ENCODE results near the gene FN3KRP.

The FN3KRP gene

DNA sequence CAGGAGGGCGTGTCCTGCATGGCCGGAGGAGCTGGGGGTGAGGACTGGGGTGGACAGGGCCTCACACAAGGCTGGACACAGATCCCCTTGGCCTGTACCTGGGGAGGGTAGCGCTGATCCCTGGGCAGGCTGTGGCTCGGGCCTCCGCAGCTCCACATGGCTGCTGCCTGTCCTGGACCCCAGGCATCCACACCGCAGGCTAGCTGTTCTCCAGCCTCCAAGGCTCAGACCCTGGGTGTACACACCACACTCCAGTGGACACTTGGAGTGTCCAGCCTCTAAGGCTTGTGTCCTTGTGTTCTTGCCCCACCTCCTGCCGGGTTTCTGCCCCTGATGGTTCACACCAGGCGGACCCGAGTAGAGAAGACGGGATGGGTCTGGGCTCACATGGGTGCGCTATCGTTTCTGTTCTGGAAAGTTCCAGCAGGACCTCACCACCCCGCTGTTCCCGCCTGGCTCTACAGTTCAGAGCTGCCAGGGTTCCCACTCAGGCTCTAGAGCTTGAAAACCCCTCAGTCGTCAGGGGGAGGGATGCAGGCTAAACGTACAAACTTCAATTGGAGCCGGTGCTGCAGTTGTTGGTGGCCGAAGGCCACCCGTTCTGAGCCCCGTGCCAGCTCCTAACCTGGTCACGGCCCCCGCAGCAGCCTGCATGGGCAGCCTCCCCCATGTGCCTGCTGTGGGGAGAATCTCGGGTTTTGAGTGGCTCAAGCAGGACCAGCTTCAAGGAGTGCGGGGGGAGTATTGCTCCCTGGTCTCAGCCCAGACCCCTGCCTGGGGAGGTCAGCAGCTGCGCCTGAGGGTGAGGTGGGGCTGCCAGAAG is 6.6 kb upstream of the FN3KRP start:
- WGBS, 2 experiments, result 94 to 95% methylated on average over 25 of the region's 25 CpGs
- H3K27ac ChIP-seq (ENCODE audit: insufficient read depth, low read depth, low read length, poor library complexity, severe bottlenecking), result no peak overlapping the region
- no peaks in the 10 kb centered on the region for H3K4me1 ChIP-seq (ENCODE audit: control insufficient read depth, insufficient read depth, low read length)
- H3K4me3 ChIP-seq (ENCODE audit: insufficient read depth, low read depth, low read length), result no peak overlapping the region
- H3K36me3 ChIP-seq (ENCODE audit: control insufficient read depth, insufficient read depth, low read length), result no peaks in the 10 kb centered on the region
- no peaks in the 10 kb centered on the region for H3K27me3 ChIP-seq (ENCODE audit: control insufficient read depth, insufficient read depth, low read length, poor library complexity, severe bottlenecking)
- no peaks in the 10 kb centered on the region for H3K9me3 ChIP-seq (ENCODE audit: control insufficient read depth, low read length)

DNA sequence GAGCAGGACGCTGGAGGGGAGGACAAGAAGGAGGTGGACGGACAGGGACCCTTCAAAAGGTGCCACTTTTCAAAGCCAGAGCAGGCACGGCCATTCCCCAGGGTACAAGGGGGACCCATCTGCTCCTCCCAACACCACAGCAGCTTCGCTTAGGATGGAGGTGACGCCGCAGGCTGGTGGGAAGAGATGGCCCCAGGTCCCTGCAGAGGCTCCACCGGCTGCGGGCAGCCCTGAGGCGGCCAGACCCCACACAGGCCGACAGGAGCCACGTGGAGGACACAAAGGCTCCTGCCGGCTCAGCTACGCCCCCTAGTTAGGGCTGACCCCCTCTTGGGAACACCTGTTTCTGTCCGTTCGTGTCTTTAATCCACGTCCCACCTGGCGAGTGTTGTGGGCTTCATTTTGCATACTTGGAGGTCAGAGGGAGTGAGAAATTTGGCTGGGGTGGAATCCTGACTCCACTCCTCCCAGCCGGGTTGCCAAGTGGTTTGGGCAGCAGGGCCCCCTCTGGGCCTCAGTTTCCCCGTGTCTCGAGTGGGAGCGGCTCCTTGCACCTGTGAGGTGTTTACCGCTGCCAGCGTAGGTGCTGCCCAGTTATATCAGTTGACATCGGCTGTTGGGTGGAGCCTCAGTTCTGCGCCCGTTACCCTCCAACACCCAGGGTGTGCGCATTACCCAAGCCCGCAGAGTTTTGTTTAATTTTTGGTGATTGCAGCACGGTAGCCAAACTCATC is 5.8 kb upstream of the FN3KRP start:
- H3K4me3 ChIP-seq (ENCODE audit: insufficient read depth, low read depth, low read length), result no peak overlapping the region
- H3K9me3 ChIP-seq (ENCODE audit: control insufficient read depth, low read length), result no peaks in the 10 kb centered on the region
- peaks cover 3% of the 10 kb centered on the region for H3K27me3 ChIP-seq (ENCODE audit: control insufficient read depth, insufficient read depth, low read length, poor library complexity, severe bottlenecking)
- no peaks in the 10 kb centered on the region for H3K36me3 ChIP-seq (ENCODE audit: control insufficient read depth, insufficient read depth, low read length)
- no peaks in the 10 kb centered on the region for H3K4me1 ChIP-seq (ENCODE audit: control insufficient read depth, insufficient read depth, low read length)
- no peak overlapping the region for H3K27ac ChIP-seq (ENCODE audit: insufficient read depth, low read depth, low read length, poor library complexity, severe bottlenecking)
- 83 to 86% methylated on average over 29 of the region's 29 CpGs for WGBS, 2 experiments

- Histone ChIP-seq H3K9me3 (ENCODE audit: control insufficient read depth, low read length) (no peaks in the 10 kb centered on the region), H3K36me3 (ENCODE audit: control insufficient read depth, insufficient read depth, low read length) (no peaks in the 10 kb centered on the region), H3K27me3 (ENCODE audit: control insufficient read depth, insufficient read depth, low read length, poor library complexity, severe bottlenecking) (peaks cover 6% of the 10 kb centered on the region), H3K4me3 (ENCODE audit: insufficient read depth, low read depth, low read length) (no peak overlapping the region), H3K27ac (ENCODE audit: insufficient read depth, low read depth, low read length, poor library complexity, severe bottlenecking) (no peak overlapping the region), H3K4me1 (ENCODE audit: control insufficient read depth, insufficient read depth, low read length) (peaks cover 7% of the 10 kb centered on the region)
- 90 to 91% methylated on average over 35 of the region's 35 CpGs for WGBS, 2 experiments
These were observed 3.3 kb upstream of the FN3KRP start for GRCh38 chr17:82713071-82713723.

DNA sequence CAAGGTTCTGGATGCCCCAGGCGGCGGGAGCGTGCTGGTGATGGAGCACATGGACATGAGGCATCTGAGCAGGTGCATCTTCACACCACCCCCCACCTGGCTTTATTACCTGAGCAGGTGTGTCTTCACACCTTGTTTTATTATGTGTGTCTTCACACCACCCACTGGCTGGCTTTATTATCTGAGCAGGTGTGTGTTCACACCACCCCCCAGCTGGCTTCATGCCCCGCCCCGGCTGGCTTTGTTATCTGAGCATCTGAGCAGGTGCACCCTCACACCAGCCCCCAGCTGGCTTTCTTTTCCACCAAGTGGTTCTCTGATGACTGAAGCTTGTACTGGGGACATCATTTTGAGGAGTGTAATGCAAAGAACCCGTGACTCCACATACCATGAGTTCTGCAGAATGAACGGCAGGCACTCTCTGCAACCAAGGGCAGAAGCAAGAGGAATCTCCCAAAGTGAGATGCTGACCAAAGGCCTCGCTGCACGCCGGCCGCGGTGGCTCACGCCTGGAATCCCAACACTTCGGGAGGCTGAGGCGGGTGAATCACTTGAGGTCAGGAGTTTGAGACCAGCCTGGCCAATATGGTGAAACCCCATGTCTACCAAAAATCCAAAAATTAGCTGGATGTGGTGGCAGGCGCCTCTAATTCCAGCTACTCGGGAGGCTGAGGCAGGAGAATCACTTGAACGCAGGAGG is 2.6 kb downstream of the FN3KRP start:
- no peaks in the 10 kb centered on the region for H3K9me3 ChIP-seq (ENCODE audit: control insufficient read depth, low read length)
- H3K4me3 ChIP-seq (ENCODE audit: insufficient read depth, low read depth, low read length), result no peak overlapping the region
- peaks cover 7% of the 10 kb centered on the region for H3K4me1 ChIP-seq (ENCODE audit: control insufficient read depth, insufficient read depth, low read length)
- peaks cover 15% of the 10 kb centered on the region for H3K36me3 ChIP-seq (ENCODE audit: control insufficient read depth, insufficient read depth, low read length)
- 93 to 95% methylated on average over 18 of the region's 18 CpGs for WGBS, 2 experiments
- peaks cover 6% of the 10 kb centered on the region for H3K27me3 ChIP-seq (ENCODE audit: control insufficient read depth, insufficient read depth, low read length, poor library complexity, severe bottlenecking)
- no peak overlapping the region for H3K27ac ChIP-seq (ENCODE audit: insufficient read depth, low read depth, low read length, poor library complexity, severe bottlenecking)

GRCh38 chr17:82720204-82720603 is 3.7 kb downstream of the FN3KRP start:
- no peaks in the 10 kb centered on the region for H3K9me3 ChIP-seq (ENCODE audit: control insufficient read depth, low read length)
- peaks cover 7% of the 10 kb centered on the region for H3K4me1 ChIP-seq (ENCODE audit: control insufficient read depth, insufficient read depth, low read length)
- 96% methylated on average over 19 of the region's 19 CpGs for WGBS, 2 experiments

DNA sequence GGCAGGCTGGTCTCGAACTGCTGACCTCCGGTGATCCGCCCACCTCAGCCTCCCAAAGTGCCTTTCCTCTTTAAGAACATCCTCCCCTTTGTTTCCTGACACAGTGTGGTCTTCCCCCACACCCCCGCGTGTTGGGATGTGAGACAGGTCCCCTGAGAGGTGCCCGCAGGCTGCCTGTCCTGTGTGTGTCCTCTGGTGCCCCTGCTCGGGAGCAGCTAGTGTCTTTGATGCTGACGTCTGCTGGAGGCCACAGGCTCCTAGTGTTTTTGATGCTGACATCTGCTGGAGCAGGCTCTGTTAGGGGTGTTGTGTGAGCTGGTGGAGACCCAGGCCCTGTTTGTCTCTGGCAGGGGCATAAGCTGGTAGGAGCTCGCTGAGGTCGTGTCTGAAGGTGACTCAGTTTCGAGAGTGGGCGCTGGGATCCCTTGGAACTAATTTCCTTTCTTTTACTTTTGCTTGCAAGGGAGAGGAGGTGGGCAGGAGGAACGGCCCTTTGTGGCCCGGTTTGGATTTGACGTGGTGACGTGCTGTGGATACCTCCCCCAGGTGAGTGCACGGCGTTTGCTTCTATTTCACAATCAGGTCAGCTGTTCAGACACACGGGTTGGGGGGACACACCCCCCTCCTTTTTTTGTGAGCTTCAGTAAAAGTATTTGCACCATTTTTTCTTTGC is 6.0 kb downstream of the FN3KRP start:
- Histone ChIP-seq H3K4me3 (ENCODE audit: insufficient read depth, low read depth, low read length) (no peak overlapping the region), H3K27ac (ENCODE audit: insufficient read depth, low read depth, low read length, poor library complexity, severe bottlenecking) (no peak overlapping the region), H3K4me1 (ENCODE audit: control insufficient read depth, insufficient read depth, low read length) (peaks cover 7% of the 10 kb centered on the region), H3K9me3 (ENCODE audit: control insufficient read depth, low read length) (no peaks in the 10 kb centered on the region), H3K36me3 (ENCODE audit: control insufficient read depth, insufficient read depth, low read length) (peaks cover 25% of the 10 kb centered on the region), H3K27me3 (ENCODE audit: control insufficient read depth, insufficient read depth, low read length, poor library complexity, severe bottlenecking) (no peaks in the 10 kb centered on the region)
- WGBS, 2 experiments, result 92 to 93% methylated on average over 19 of the region's 19 CpGs

More at GRCh38 chr17:82720204-82720603, 3.7 kb downstream of the FN3KRP start:
- no peak overlapping the region for H3K27ac ChIP-seq (ENCODE audit: insufficient read depth, low read depth, low read length, poor library complexity, severe bottlenecking)
- H3K27me3 ChIP-seq (ENCODE audit: control insufficient read depth, insufficient read depth, low read length, poor library complexity, severe bottlenecking), result peaks cover 6% of the 10 kb centered on the region
- no peak overlapping the region for H3K4me3 ChIP-seq (ENCODE audit: insufficient read depth, low read depth, low read length)
- H3K36me3 ChIP-seq (ENCODE audit: control insufficient read depth, insufficient read depth, low read length), result peaks cover 15% of the 10 kb centered on the region

GRCh38 chr17:82723169-82723807 is 6.8 kb downstream of the FN3KRP start:
- no peaks in the 10 kb centered on the region for H3K27me3 ChIP-seq (ENCODE audit: control insufficient read depth, insufficient read depth, low read length, poor library complexity, severe bottlenecking)
- no peaks in the 10 kb centered on the region for H3K4me1 ChIP-seq (ENCODE audit: control insufficient read depth, insufficient read depth, low read length)
- WGBS, 2 experiments, result 94 to 95% methylated on average over 26 of the region's 26 CpGs
- no peak overlapping the region for H3K4me3 ChIP-seq (ENCODE audit: insufficient read depth, low read depth, low read length)
- H3K9me3 ChIP-seq (ENCODE audit: control insufficient read depth, low read length), result no peaks in the 10 kb centered on the region
- peaks cover 25% of the 10 kb centered on the region for H3K36me3 ChIP-seq (ENCODE audit: control insufficient read depth, insufficient read depth, low read length)
- no peak overlapping the region for H3K27ac ChIP-seq (ENCODE audit: insufficient read depth, low read depth, low read length, poor library complexity, severe bottlenecking)

GRCh38 chr17:82726427-82726826 is 9.9 kb downstream of the FN3KRP start:
- Histone ChIP-seq H3K4me1 (ENCODE audit: control insufficient read depth, insufficient read depth, low read length) (no peaks in the 10 kb centered on the region), H3K27me3 (ENCODE audit: control insufficient read depth, insufficient read depth, low read length, poor library complexity, severe bottlenecking) (no peaks in the 10 kb centered on the region), H3K36me3 (ENCODE audit: control insufficient read depth, insufficient read depth, low read length) (peaks cover 17% of the 10 kb centered on the region), H3K27ac (ENCODE audit: insufficient read depth, low read depth, low read length, poor library complexity, severe bottlenecking) (no peak overlapping the region), H3K4me3 (ENCODE audit: insufficient read depth, low read depth, low read length) (no peak overlapping the region), H3K9me3 (ENCODE audit: control insufficient read depth, low read length) (no peaks in the 10 kb centered on the region)
- WGBS, 2 experiments, result 95 to 96% methylated on average over 10 of the region's 10 CpGs

DNA sequence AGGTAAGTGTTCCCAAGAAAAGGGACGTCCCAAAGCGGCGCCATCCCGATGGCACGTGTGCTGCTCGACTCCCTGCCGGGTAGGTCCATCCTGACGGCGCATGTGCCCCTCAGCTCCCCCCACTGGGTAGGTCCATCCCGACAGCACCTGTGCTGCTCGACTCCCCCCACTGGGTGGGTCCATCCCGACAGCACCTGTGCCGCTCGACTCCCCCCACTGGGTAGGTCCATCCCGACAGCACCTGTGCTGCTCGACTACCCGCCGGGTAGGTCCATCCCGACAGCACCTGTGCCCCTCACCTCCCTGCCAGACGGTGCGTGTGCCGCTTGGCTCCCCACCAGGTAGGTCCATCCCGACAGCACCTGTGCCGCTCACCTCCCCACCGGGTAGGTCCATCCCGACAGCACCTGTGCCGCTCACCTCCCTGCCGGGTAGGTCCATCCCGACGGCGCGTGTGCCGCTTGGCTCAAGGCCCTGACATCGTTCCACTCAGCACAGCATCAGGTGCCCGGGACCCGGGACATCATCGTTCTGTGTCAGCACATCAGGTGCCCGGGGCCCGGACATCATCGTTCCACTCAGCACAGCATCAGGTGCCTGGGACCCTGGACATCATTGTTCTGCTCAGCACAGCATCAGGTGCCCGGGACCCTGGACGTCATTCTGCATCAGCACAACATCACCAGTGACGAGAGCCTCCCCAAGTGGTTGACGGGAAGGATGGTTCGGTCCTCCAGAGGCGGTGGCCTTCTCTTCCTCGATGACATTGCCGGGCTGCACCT is 13.2 kb downstream of the FN3KRP start:
- 87 to 88% methylated on average over 48 of the region's 48 CpGs for WGBS, 2 experiments
- H3K4me3 ChIP-seq (ENCODE audit: insufficient read depth, low read depth, low read length), result no peak overlapping the region
- peaks cover 9% of the 10 kb centered on the region for H3K36me3 ChIP-seq (ENCODE audit: control insufficient read depth, insufficient read depth, low read length)
- no peaks in the 10 kb centered on the region for H3K4me1 ChIP-seq (ENCODE audit: control insufficient read depth, insufficient read depth, low read length)
- H3K27ac ChIP-seq (ENCODE audit: insufficient read depth, low read depth, low read length, poor library complexity, severe bottlenecking), result no peak overlapping the region
- H3K27me3 ChIP-seq (ENCODE audit: control insufficient read depth, insufficient read depth, low read length, poor library complexity, severe bottlenecking), result no peaks in the 10 kb centered on the region
- H3K9me3 ChIP-seq (ENCODE audit: control insufficient read depth, low read length), result peaks cover 3% of the 10 kb centered on the region

Measured in ectodermal cell (in vitro differentiated cells).